Measurements from ENCODE around the gene CFTR.

- TF ChIP-seq TAF1 (IDR thresholded peaks at IDR 0.05; ENCODE audit: borderline replicate concordance, insufficient read depth, low read length) (no peak), POLR2AphosphoS5 (IDR thresholded peaks at IDR 0.05; ENCODE audit: low read depth, low read length) (no peak)
Measured at GRCh38 chr7:117631652-117632051, 151.8 kb downstream of the CFTR start.
